Measurements from ENCODE around the gene NR2F1.
A peak's percentile ranks its signal among the peaks of the same experiment; 100 is the strongest.

NR2F1 gene

GRCh38 chr5:93591323-93591945, 8.4 kb downstream of the NR2F1 start:
- no peak for DNase-seq (ENCODE audit: low read depth)

GRCh38 chr5:93592883-93593282, 9.9 kb downstream of the NR2F1 start:
- no peak for DNase-seq (ENCODE audit: low read depth)

DNA sequence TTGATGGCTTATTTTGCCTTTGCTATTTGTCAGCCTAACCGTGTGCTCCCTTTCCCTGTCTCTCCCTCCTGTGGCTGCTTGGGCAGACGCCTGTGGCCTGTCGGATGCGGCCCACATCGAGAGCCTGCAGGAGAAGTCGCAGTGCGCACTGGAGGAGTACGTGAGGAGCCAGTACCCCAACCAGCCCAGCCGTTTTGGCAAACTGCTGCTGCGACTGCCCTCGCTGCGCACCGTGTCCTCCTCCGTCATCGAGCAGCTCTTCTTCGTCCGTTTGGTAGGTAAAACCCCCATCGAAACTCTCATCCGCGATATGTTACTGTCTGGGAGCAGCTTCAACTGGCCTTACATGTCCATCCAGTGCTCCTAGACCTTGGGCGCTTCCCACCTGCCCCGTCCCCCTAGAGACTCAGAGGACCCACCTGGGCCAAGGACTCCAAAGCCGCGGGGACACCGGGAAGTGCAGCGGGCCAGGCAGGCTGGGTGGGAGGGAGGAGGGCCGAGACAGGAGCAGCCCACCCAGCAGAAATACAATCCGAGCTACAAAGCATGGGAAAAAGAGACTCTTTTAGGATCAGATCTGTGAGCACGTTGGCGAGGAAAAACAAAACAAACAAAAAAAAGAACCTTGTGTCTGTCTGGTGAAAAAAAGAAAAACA, 10.6 kb downstream of the NR2F1 start:
- DNase-seq (ENCODE audit: low read depth) = no peak

GRCh38 chr5:93594591-93595419, 11.8 kb downstream of the NR2F1 start:
- DNase-seq (ENCODE audit: low read depth) = no peak

DNA sequence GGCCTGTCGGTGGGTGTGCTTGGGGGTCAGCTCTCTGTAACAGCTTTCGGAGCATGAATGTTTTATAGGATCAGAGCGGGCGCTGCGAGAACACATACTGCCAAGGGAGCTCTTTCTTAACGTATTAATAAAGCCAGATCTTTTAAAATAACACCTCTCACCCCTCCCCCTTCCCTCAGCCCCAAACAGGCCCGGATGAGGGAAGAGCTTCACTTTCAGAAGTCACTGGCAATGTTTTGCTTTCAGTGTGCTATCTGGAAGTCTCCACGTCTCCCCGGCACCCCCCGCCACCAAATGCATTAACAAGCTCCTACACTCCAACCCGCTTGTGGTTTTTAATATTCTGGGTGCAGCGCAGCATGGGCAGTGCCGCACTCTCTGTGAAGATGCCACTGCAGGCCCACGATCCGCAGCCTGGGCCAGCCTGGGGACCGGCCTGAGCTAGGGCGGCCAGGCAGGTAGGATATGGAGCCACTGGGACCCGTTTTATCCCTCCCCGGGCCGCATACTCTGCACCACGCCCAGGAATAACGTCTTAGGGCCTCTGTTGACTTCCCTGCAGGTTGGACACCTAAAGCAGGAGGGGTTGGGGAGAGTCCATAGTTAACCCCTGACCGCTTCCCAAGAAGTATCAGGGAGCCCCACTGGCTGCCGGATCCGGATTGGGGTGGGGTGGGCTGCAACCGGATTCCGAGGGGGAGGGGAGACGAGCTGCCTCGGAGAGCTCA, 12.6 kb downstream of the NR2F1 start:
- DNase-seq (ENCODE audit: low read depth) = no peak

DNA sequence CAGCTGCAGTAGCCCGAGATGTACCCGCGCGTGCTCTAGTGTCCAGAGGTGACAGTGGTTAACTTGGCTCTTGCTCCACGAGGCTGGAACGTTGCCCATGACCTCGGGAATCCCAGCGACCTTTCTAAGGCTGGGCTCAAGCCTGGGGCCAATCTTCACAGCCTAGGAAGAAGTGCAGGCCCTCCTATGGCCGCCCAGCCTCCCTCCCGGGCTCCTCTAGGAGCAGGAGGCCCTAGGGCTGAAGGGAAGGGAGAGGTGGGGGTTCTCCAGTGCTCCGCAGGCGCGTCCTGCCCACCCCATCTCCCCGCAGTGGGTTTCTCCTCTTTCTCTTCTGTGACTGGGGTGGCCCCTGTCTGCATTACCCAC, 13.3 kb downstream of the NR2F1 start:
- no peak for DNase-seq (ENCODE audit: low read depth)

- DNase-seq (ENCODE audit: low read depth) = no peak
These were observed 13.9 kb downstream of the NR2F1 start for GRCh38 chr5:93596676-93597490.

DNA sequence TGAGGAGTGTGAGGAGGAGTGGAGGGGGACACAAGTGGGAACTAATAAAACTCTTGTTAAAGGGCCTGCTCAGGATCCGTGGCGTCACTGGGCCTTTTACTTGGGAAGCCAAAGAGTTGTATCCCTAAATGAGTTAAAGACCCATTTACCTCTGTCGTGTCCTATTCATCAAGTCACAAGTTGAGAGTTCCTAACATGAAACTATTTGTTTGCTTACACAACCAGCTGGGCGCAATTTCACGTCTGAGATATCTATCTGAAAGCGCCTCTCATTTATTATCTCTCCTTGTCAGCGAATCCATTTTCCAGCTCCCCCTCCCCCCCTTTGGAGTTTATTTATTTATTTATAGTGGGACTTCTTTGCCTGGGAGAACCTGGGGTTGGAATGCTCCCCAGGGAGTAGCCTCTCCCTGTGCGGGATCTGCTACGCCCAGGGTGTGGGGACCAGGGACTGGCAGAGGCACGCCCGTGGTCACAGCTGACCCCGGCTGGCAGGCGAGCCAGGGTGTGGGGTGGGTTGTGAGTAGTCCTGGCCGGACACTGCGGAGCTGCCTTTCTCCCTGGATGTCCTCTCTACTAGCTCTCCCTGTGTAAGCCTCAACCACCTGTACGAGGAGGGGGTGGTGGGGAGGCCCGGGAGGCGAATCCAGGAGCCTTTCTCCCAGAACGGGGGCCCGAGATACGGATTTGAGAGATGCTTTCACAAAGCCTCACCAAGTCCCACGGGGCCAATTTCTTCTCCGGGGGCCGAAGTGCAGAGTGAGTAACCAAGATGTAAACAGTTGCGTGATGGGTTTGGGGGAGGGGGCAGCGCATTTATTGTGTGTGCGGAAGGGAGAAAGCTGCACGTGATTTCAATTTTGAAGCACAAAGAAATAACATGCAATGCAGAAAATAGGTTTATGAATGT, 15.3 kb downstream of the NR2F1 start:
- no peak for DNase-seq (ENCODE audit: low read depth)

DNA sequence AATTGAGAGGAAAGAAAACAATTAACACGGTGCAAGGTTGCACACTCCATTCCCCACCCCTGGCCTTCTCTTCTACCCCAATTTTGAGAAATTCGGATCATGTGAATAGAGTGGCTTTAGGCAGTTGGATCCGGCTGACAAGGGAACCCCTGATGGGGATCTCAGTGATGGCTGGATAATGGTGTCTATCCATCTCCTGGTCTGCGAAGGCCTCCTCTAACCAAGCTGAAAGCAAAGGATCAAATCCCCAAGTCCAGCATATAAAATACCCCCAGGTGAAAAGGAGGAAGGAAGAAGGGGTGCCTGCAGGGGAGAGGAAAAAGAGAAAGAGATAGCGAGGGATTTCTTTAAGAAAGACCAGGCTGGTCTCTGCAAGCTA, 16.0 kb downstream of the NR2F1 start:
- DNase-seq (ENCODE audit: low read depth) = no peak

- DNase-seq (ENCODE audit: low read depth) = no peak
These were observed 16.5 kb downstream of the NR2F1 start for GRCh38 chr5:93599399-93600120.

DNA sequence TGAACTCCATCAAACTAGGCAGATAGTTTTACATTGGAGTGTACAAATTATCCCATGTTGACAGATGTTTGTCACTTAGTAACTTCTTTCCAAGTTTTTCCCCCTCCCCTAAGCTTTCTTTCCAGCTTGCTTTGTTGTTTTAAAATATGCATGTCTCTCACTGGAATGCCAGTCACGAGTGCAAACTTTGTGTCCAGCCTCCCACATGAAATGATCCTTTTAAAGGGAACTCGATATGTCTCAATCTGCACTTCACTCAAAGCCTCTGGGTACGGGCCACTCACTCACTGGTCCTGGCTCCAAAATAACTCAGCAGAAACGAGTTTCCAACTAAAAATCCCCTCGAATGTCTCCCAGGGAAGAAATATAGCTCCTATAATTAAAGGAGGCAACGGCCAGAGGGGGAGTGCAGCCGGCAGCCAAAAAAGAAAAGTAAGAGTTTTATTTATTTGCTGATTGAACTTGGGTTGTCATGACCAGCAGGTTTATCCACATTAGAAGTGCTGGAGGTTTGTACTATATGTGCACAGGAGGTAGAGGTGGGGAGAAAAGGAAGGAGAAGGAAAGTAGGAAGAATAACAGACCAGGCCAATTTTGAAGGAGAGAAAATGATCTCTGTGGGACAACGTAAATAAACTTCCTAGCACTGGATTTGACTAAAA, 17.5 kb downstream of the NR2F1 start:
- DNase-seq (ENCODE audit: low read depth) = no peak

GRCh38 chr5:93601071-93601801, 18.2 kb downstream of the NR2F1 start:
- peak; percentile 61 for DNase-seq (ENCODE audit: low read depth)

DNA sequence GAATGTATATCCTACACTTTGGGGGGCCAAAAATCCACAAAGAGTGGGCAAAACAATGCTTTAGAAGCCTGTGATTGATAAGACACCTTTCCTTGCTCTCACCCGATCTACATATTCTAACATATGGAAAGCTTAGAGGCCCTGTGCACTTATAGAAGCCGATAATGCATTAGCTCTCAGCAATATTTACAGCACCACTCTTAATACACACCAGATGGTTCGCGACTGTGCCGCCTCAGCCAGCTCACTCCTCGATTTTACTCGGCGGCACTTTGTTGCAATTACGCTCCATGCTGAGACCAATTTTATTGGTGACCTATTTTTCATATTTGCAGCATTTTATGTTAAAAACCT, 18.8 kb downstream of the NR2F1 start:
- DNase-seq (ENCODE audit: low read depth) = no peak

GRCh38 chr5:93602241-93603077, 19.4 kb downstream of the NR2F1 start:
- no peak for DNase-seq (ENCODE audit: low read depth)

DNA sequence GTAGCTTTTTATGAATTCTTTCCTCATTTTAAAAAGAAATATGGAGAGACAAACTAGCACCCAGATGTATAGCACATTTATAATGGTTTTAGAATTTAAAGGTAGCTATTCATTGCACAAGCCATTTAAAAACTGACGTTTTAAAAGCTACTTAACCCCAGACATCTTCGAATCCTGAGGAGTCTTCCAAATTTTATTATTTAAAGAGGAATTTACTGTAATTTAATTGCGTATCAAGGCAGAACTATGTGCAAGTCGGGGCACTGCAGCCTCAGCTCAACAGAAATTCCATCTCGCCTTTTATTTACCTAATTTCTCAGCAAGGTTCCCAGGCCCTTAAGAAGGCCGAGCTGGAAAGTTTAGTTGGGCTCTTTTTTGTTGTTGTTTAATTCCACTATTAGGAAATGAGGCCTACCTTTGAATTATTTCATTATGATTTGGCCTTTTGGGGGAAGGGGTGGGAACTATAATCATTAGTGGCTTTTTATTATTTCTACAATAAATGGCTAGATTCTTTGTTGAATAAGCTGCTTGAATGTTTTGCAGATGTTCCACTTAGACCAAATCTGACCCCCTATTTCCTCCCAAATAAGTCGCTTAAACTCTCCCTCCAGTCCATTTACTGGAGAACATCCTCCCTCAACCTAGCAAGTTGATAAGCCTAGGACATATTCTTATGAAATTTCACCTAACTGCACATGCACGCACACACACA, 20.2 kb downstream of the NR2F1 start:
- no peak for DNase-seq (ENCODE audit: low read depth)

GRCh38 chr5:93603793-93604643, 21.0 kb downstream of the NR2F1 start:
- no peak for DNase-seq (ENCODE audit: low read depth)

Data from fibroblast of the conjunctiva (primary cell).